Upper lobe of left lung (tissue), 6 donors: Measurements from ENCODE around the gene MIAT. TPM values are rescaled to one million over a fixed set of nuclear protein-coding genes. Genes with fewer than 3 reads are reported as not detected.

ENCODE experiments used
- ATAC-seq, 2 donors: fragments of 200-7000 bp; cut with Tn5 transposase; one replicate each; pipeline ENCODE4 v1.9.1; 2022; ENCODE audit warnings: mild to moderate bottlenecking in 2 of 2, moderate library complexity in 2 of 2; ENCODE audit not compliant: low FRiP score in 2 of 2
- DNase-seq, 2 donors: peaks; one replicate each; pipeline ENCODE4 v3.0.0-alpha.2; 2019 to 2020
- H3K27ac ChIP-seq, 4 donors: fragments of 200-600 bp; sonication (generic); one replicate each; pipeline ENCODE4 v1.5.1; 2016 to 2019
- H3K27me3 ChIP-seq, 4 donors: fragments of 200-600 bp; sonication (generic); one replicate each; pipeline ENCODE4 v1.5.1; 2017 to 2019
- H3K36me3 ChIP-seq, 4 donors: fragments of 200-600 bp; sonication (generic); one replicate each; pipeline ENCODE4 v1.5.1; 2016 to 2019
- H3K4me1 ChIP-seq, 4 donors: fragments of 200-600 bp; sonication (generic); one replicate each; pipeline ENCODE4 v1.5.1; 2018 to 2019
- H3K4me3 ChIP-seq, 4 donors: fragments of 200-600 bp; sonication (generic); one replicate each; pipeline ENCODE4 v1.5.1; 2017 to 2019; ENCODE audit warnings: mild to moderate bottlenecking in 2 of 4, moderate library complexity in 1 of 4
- H3K9me3 ChIP-seq, 4 donors: fragments of 200-600 bp; sonication (generic); one replicate each; pipeline ENCODE4 v1.5.1; 2018 to 2019
- EP300 ChIP-seq, 4 donors: sonication (generic); formaldehyde crosslinking; IDR thresholded peaks; one replicate each; pipeline ENCODE4 v1.5.1; 2017; ENCODE audit warnings: antibody characterized with exemption in 4 of 4, control low read depth in 2 of 4
- POLR2A ChIP-seq, 4 donors: fragments of 450-650 bp; IDR thresholded peaks; one replicate each; pipeline ENCODE4 v1.5.1; 2016 to 2017; ENCODE audit warnings: antibody characterized with exemption in 4 of 4, mild to moderate bottlenecking in 2 of 4
- POLR2AphosphoS5 ChIP-seq, 2 donors: sonication (generic); formaldehyde crosslinking; IDR thresholded peaks; one replicate each; pipeline ENCODE4 v1.5.1; 2017; ENCODE audit warnings: antibody characterized with exemption in 2 of 2
- WGBS, 2 donors: methylation state at CpG; one replicate each; pipeline ENCODE4 v1.1.5; 2017 to 2018; 5-methylcytosine and 5-hydroxymethylcytosine counted together
- total RNA-seq, 6 donors: library from RNA; depleted of rRNA in 4 of 6; stranded (reverse); fragments of >200 nt in 4 of 6; gene quantifications; one replicate each; pipeline versions ENCODE4 v1.1.0 to v1.2.1, GENCODE V29; 2016 to 2021
- TF ChIP-seq, protein P1 (sequence below), 6 experiments: fragments of 450-650 bp in 4 of 6; fragments of 200-600 bp in 2 of 6; sonication (generic) in 2 of 6; IDR thresholded peaks; one replicate each; pipeline ENCODE4 v1.5.1; 2016 to 2019; ENCODE audit warnings: antibody characterized with exemption in 6 of 6
- donor health status: DM: no; HTN: no; CAD: no; lungs with moderate emphysema.
- donor health status: DM: no; HTN: yes; CAD: no; lungs with severe emphysema.

Gene MIAT
- total RNA-seq, 6 donors from 2014 or later = 3.0 to 24.1 (median 6.1) TPM

DNA sequence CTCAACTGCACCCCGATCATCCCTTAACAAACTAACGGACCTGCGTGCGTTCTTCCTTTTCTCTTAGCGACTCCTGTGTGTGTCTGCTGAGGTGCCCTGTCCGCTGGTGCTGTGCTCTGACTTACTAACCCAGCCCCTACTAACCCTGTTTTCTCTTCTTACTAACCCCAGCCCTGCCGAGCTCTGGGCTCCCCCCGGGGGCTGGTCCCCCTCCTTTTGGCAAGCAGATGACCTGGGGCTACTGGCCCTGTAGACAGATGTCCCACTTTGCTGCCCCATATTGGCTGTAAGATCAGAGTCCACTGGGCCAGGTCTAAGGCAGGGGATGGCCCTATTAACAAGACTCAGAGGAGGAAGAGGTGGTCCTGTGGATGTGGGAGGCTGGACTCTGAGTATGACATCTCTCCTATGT, 14.7 kb downstream of the MIAT start:
- H3K36me3 ChIP-seq = no peaks in the 10 kb centered on the region
- TF ChIP-seq POLR2A (IDR thresholded peaks at IDR 0.05) (no peak), POLR2AphosphoS5 (IDR thresholded peaks at IDR 0.05) (no peak), EP300 (IDR thresholded peaks at IDR 0.05) (no peak)
- TF ChIP-seq, protein P1, sequence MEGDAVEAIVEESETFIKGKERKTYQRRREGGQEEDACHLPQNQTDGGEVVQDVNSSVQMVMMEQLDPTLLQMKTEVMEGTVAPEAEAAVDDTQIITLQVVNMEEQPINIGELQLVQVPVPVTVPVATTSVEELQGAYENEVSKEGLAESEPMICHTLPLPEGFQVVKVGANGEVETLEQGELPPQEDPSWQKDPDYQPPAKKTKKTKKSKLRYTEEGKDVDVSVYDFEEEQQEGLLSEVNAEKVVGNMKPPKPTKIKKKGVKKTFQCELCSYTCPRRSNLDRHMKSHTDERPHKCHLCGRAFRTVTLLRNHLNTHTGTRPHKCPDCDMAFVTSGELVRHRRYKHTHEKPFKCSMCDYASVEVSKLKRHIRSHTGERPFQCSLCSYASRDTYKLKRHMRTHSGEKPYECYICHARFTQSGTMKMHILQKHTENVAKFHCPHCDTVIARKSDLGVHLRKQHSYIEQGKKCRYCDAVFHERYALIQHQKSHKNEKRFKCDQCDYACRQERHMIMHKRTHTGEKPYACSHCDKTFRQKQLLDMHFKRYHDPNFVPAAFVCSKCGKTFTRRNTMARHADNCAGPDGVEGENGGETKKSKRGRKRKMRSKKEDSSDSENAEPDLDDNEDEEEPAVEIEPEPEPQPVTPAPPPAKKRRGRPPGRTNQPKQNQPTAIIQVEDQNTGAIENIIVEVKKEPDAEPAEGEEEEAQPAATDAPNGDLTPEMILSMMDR (IDR thresholded peaks at IDR 0.05) = no peak
- peak overlapping the region in 3 of 4 donors; percentile 55 to 89 (median 70) for H3K4me3 ChIP-seq
- H3K27ac ChIP-seq = peak overlapping the region; percentile 93 to 100 (median 97)
- DNase-seq (no peak), ATAC-seq (peak in 1 of 2 donors; percentile 16)
- peaks cover 35 to 50% (median 38%) of the 10 kb centered on the region in 4 donors for H3K4me1 ChIP-seq
- 78 to 88% methylated on average over 8 of the region's 8 CpGs for WGBS, 2 donors
- H3K27me3 ChIP-seq = no peaks in the 10 kb centered on the region
- no peaks in the 10 kb centered on the region for H3K9me3 ChIP-seq

DNA sequence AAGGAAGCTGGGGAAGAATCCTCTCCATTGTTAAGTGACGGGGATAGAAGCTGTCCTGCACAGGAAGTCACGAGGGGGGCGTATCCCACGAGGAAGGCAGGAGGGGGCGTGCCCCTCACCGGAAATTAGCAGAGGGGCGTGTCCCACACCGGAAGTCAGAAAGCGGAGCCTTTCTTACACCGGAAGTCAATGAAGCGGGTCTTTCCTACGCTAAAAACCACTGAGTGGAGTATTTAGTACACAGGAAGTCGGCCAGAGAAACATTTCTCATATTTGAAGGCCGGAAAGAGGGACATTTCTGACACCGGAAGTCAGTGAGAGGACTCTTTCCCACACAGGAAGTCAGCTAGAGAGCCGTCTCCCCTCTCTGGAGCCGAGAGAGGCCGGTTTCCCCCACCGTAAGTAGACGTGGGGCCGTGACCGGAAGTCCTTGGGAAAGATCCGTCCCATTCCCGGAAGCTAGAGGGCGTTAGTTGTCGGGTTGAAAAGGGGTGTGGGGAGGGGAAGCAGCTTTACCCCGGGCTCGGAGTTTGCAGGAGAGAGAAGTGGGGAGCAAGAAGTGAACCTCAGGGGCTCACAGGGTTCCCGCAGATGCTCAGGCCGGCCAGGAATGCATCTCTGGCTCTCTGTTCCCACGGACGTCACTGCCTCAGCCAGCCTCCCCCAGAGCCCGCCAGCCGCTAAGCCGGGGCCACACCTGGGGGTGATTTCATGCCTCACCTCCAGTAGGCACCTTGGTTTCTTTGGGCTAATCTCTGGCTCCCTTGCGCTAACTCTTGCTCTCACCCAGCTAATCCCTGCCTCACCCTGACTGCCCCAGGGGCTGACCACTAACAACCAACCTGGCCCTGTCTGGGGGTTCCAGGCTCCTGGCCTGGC, 15.4 kb downstream of the MIAT start:
- 0 to 1% methylated on average over 32 to 36 of the region's 36 CpGs for WGBS, 2 donors
- ATAC-seq (peak; percentile 93 to 96), DNase-seq (peak; percentile 78 to 92)
- peaks cover 35 to 50% (median 38%) of the 10 kb centered on the region in 4 donors for H3K4me1 ChIP-seq
- TF ChIP-seq, protein P1 (IDR thresholded peaks at IDR 0.05) = peak in 4 of 6 experiments; percentile 29 to 67 (median 44)
- TF ChIP-seq POLR2AphosphoS5 (IDR thresholded peaks at IDR 0.05) (peak; percentile 83 to 88), EP300 (IDR thresholded peaks at IDR 0.05) (peak; percentile 49 to 78 (median 68)), POLR2A (IDR thresholded peaks at IDR 0.05) (peak in 2 of 4 donors; percentile 16 to 56)
- H3K27ac ChIP-seq = peak overlapping the region; percentile 93 to 100 (median 97)
- H3K36me3 ChIP-seq = no peaks in the 10 kb centered on the region
- peak overlapping the region; percentile 55 to 89 (median 70) for H3K4me3 ChIP-seq
- no peaks in the 10 kb centered on the region for H3K9me3 ChIP-seq
- H3K27me3 ChIP-seq = no peaks in the 10 kb centered on the region

DNA sequence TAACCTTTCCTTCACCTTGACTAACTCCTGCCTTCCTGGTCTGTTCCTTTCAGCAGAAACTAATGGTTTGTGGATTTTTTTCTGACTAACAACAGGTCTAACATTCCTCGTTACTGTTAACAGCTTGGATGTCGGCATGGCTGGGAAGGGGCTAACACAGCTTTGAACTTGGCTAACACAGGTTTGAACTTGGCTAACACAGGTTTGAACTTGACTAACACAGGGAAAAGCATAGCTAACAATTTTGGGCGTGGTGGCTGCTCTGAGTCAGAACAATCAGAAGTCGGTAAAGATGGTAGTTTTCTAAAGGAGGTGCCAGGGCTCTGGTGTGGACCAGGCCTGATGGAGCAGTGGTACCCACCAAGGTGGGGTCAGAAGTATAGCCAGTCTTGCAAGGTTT, 16.1 kb downstream of the MIAT start:
- no peaks in the 10 kb centered on the region for H3K36me3 ChIP-seq
- no peak for TF ChIP-seq EP300 (IDR thresholded peaks at IDR 0.05)
- TF ChIP-seq POLR2AphosphoS5 (IDR thresholded peaks at IDR 0.05) = no peak
- no peak for TF ChIP-seq POLR2A (IDR thresholded peaks at IDR 0.05)
- TF ChIP-seq, protein P1 (IDR thresholded peaks at IDR 0.05) = no peak
- H3K27ac ChIP-seq = peak overlapping the region; percentile 93 to 100 (median 97)
- no peaks in the 10 kb centered on the region for H3K27me3 ChIP-seq
- no peaks in the 10 kb centered on the region for H3K9me3 ChIP-seq
- peaks cover 35 to 50% (median 38%) of the 10 kb centered on the region in 4 donors for H3K4me1 ChIP-seq
- H3K4me3 ChIP-seq = peak overlapping the region; percentile 55 to 89 (median 70)
- ATAC-seq (no peak), DNase-seq (no peak)
- 36 to 42% methylated on average over 4 of the region's 4 CpGs for WGBS, 2 donors

DNA sequence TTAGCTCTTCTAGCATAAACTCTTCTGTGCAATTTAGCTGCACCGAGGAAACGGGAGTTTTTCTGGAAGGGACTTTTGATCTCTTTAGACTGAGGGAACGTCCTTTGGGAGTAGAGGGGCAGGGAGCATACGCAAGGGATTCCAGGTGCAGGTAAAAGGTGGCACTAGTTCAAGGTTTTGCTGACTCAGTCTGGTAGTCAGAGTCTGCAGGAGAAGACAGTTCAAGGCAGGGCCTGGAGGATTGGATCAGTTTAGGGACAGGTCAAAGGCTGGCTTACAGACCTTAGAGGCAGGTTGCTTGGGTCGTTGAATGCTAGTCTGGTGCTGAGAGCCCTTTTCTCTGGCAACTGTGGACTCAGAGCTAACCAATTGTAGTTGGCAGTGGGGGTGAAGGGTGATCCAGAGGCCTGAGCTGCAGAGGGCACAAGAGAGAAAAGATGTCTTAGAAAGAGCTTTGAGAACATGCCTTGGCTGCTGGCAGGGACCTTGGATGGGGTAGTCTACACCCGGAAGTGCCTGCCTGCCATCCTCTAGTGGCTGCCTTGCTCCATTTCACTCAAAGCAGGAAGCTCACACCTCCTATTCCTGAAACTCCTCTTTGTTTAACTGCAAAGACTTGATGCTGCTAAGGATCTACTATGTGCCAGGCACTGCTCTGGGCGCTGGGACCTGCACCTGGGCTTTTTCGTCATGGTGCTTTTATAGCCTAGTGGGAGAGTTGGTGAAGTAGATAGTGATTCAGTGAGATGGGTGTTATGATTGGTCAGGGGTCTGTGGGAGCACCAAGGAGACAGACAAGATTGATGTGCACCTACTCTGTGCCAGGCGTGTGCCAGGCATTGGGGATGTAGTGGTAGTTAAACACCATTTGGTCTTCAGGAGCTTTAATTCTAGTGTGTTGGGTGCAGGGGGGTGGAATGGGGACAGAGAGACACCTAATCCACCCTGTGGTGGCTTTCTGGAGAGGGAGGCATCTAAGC, 17.1 kb downstream of the MIAT start:
- Histone ChIP-seq H3K4me3 (peak overlapping the region in 2 of 4 donors; percentile 70 to 89), H3K36me3 (no peaks in the 10 kb centered on the region), H3K4me1 (peaks cover 35 to 55% (median 40%) of the 10 kb centered on the region in 4 donors), H3K27ac (peak overlapping the region; percentile 93 to 100 (median 97)), H3K9me3 (no peaks in the 10 kb centered on the region), H3K27me3 (no peaks in the 10 kb centered on the region)
- ATAC-seq (no peak), DNase-seq (no peak)
- 62 to 78% methylated on average over 8 to 9 of the region's 9 CpGs for WGBS, 2 donors
- TF ChIP-seq EP300 (IDR thresholded peaks at IDR 0.05) = no peak
- TF ChIP-seq POLR2A (IDR thresholded peaks at IDR 0.05) = no peak
- no peak for TF ChIP-seq POLR2AphosphoS5 (IDR thresholded peaks at IDR 0.05)
- TF ChIP-seq, protein P1 (IDR thresholded peaks at IDR 0.05) = no peak
